ENCODE measurements around the gene CHRNA9. TPM values are rescaled to one million over a fixed set of nuclear protein-coding genes. Genes with fewer than 3 reads are reported as not detected.
"Not testable (repeated sequence)": the region's sequence is repeated elsewhere in the genome, so short reads cannot be mapped to it uniquely, and the experiment has no call there.

The CHRNA9 gene, protein sequence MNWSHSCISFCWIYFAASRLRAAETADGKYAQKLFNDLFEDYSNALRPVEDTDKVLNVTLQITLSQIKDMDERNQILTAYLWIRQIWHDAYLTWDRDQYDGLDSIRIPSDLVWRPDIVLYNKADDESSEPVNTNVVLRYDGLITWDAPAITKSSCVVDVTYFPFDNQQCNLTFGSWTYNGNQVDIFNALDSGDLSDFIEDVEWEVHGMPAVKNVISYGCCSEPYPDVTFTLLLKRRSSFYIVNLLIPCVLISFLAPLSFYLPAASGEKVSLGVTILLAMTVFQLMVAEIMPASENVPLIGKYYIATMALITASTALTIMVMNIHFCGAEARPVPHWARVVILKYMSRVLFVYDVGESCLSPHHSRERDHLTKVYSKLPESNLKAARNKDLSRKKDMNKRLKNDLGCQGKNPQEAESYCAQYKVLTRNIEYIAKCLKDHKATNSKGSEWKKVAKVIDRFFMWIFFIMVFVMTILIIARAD
- under 1 TPM in 1 of 2 experiments, not detected in 1; 0.11 TPM for total RNA-seq
- polyA plus RNA-seq, result 0.14 TPM

DNA sequence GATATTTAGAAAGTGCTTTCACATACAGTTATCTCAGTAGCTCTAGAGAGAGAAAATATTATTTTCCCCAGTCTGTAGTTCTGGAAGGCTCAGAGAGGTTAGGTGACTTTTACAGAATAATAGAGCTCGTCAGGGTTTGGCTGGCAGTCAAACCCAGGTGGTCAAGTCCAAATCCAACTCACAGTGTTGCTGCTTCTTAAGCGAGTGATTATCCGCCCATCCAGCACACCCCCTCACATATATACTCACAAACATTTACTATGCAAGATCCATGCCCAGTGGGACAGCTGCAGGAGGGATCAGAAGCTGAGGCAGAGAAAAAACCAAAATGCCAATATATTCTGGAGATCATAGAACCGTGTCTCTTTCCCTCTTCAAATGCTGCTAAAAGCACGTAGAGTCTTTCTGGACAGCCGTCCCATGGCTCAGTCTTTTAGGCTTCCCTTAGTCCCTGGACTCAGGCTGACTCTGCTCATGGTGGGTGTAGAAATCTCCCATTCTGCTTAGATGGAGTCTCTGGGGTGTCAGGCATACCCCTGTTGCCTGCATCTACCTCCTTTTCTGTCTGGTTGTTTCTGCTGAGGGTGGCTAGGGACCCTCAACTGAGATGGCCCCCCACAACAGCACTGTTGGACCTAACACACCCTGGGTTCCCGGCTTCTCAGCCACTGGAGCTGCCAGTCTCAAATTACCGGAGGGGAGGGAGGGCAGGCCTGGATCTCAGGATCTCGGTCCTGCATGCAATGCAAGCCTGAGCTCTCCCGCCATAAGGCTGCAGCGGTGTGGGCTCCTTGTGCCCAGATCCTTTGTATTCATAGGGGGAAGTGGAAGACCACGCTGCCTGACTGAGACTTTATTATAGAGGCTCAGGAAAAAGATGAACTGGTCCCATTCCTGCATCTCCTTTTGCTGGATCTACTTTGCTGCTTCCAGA, at the start of gene CHRNA9:
CHRNA9 (plus strand) TSS at position 743 of the 934 bp plus-strand sequence; CDS start at position 878, 135 bp downstream.
- no peak within 1 kb of the TSS for H3K4me3 ChIP-seq (ENCODE audit: low read length)
- H3K27me3 Mint-ChIP-seq, result peaks cover 2 to 10% of the 10 kb centered on the region in 2 donors
- H3K9me3 ChIP-seq (ENCODE audit: low read length), result no peaks in the 10 kb centered on the region
- CTCF ChIA-PET, result interaction anchor here (1.7 kb wide), 2 partner anchors 9 to 13 kb away, joined by 3 to 4 read pairs; no protein-coding TSS in a partner anchor
- H3K9me3 Mint-ChIP-seq, result no peaks in the 10 kb centered on the region
- H3K27ac ChIP-seq (ENCODE audit: low read depth, low read length), result no peak within 1 kb of the TSS
- no peaks in the 10 kb centered on the region for H3K27me3 ChIP-seq (ENCODE audit: insufficient read depth, low read length, poor library complexity, severe bottlenecking)
- H3K27ac Mint-ChIP-seq, result no peak within 1 kb of the TSS
- DNase-seq, result no peak
- H3K36me3 Mint-ChIP-seq, result no peaks in the 10 kb centered on the region
- no peak within 1 kb of the TSS for H3K4me3 Mint-ChIP-seq
- H3K36me3 ChIP-seq (ENCODE audit: insufficient read depth, low read length), result no peaks in the 10 kb centered on the region
- POLR2A ChIA-PET, result no interaction called here
- no peaks in the 10 kb centered on the region for H3K4me1 Mint-ChIP-seq
- no peaks in the 10 kb centered on the region for H3K4me1 ChIP-seq (ENCODE audit: insufficient read depth, low read length)

DNA sequence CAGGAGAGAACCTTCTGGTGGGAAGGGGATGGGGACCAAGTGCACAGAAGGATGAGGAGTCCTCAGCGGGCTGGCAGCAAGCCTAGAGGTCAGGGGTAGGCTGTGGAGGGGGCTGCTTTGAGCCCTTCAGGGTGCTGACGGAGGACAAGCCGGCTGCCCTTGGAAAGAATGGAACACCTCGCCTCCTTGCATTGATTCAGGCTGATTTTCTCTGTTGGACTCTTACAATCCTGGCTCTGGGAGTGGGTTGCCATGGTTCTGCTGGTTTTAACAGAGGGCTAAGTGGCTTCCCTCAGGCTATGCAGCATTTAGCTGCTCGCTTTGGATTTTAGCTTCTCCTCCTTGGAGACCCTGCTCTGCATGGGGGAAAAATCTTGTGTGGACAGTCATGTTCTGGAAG, 49.4 kb upstream of the CHRNA9 start:
- Histone ChIP-seq H3K27me3 (ENCODE audit: insufficient read depth, low read length, poor library complexity, severe bottlenecking) (no peaks in the 10 kb centered on the region), H3K27ac (ENCODE audit: low read depth, low read length) (no peak overlapping the region), H3K4me1 (ENCODE audit: insufficient read depth, low read length) (peaks cover 71% of the 10 kb centered on the region), H3K9me3 (ENCODE audit: low read length) (no peaks in the 10 kb centered on the region), H3K4me3 (ENCODE audit: low read length) (no peak overlapping the region), H3K36me3 (ENCODE audit: insufficient read depth, low read length) (no peaks in the 10 kb centered on the region)
- CTCF ChIA-PET, result interaction anchor here (1.0 to 8.5 kb wide), 4 partner anchors 10 to 31 kb away, joined by 4 to 111 read pairs (median 14); no protein-coding TSS in a partner anchor
- peaks cover 59 to 84% (median 68%) of the 10 kb centered on the region in 3 donors for H3K4me1 Mint-ChIP-seq
- H3K27me3 Mint-ChIP-seq, result no peaks in the 10 kb centered on the region
- no peak for DNase-seq
- peaks cover 0 to 6% (median 0%) of the 10 kb centered on the region in 5 donors for H3K9me3 Mint-ChIP-seq
- POLR2A ChIA-PET, result interaction anchor here (1.1 to 1.7 kb wide), 2 partner anchors 22 to 55 kb away, joined by 4 to 6 read pairs; no protein-coding TSS in a partner anchor
- peak overlapping the region in 7 of 8 donors; percentile 58 to 95 (median 78) for H3K27ac Mint-ChIP-seq
- peaks cover 0 to 3% (median 3%) of the 10 kb centered on the region in 3 donors for H3K36me3 Mint-ChIP-seq
- no peak overlapping the region for H3K4me3 Mint-ChIP-seq

GRCh38 chr4:40288566-40288965, 46.6 kb upstream of the CHRNA9 start:
- Mint-ChIP-seq H3K27me3 (no peaks in the 10 kb centered on the region), H3K36me3 (peaks cover 0 to 3% (median 3%) of the 10 kb centered on the region in 3 donors), H3K9me3 (no peaks in the 10 kb centered on the region), H3K4me3 (peak overlapping the region in 1 of 7 donors; percentile 6), H3K4me1 (peaks cover 46 to 70% (median 54%) of the 10 kb centered on the region in 3 donors), H3K27ac (peak overlapping the region in 5 of 8 donors; percentile 62 to 92 (median 70))
- H3K4me3 ChIP-seq (ENCODE audit: low read length), result no peak overlapping the region
- no peaks in the 10 kb centered on the region for H3K36me3 ChIP-seq (ENCODE audit: insufficient read depth, low read length)
- ChIA-PET POLR2A (no interaction called here), CTCF (interaction anchor here (1.7 to 2.3 kb wide), 3 partner anchors 19 to 41 kb away, joined by 3 to 11 read pairs (median 10); no protein-coding TSS in a partner anchor)
- no peak overlapping the region for H3K27ac ChIP-seq (ENCODE audit: low read depth, low read length)
- no peaks in the 10 kb centered on the region for H3K27me3 ChIP-seq (ENCODE audit: insufficient read depth, low read length, poor library complexity, severe bottlenecking)
- DNase-seq, result no peak
- H3K4me1 ChIP-seq (ENCODE audit: insufficient read depth, low read length), result peaks cover 52% of the 10 kb centered on the region
- no peaks in the 10 kb centered on the region for H3K9me3 ChIP-seq (ENCODE audit: low read length)

DNA sequence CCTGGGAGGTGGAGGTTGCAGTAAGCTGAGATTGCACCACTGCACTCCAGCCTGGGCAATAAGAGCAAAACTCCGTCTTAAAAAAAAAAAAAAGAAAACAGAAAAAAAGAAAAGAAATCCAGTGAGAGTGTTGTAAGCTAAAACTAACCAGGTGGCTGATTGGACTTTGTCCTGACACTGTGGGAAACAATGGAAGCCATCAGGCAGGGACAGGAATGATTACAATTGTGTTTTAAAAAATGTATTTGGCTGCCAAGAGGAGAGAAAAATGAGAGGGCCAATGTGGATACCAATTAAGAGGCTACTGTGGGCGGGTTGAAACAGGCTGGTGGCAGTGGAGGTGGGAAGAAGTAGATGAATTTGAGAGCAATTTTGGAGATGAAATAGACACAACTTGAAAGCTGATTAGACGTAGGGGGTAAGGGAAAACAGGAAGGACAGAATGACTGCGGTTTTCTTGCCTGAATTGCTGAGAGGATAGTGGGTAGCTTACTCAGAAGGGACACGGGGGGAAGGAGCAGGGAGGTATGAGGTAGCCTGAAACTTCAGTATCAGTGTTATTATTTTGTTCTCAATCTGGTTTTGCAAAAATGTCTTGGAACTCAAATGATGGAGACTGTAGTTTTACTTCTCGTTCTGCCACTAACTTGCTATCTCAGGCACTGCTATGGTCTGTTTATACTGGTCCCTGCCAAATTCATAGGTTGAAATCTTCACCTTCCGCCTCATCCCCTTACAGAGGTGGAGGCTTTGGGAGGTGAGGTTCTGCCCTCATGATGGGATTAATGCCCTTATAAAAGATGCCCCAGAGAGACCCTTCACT, 45.6 kb upstream of the CHRNA9 start:
- POLR2A ChIA-PET, result interaction anchor here (0.6 kb wide), 2 partner anchors 15 to 229 kb away, joined by 4 to 5 read pairs; no protein-coding TSS in a partner anchor
- peaks cover 35 to 60% (median 44%) of the 10 kb centered on the region in 3 donors for H3K4me1 Mint-ChIP-seq
- CTCF ChIA-PET, result interaction anchor here (0.8 to 2.3 kb wide), 11 partner anchors 9 to 58 kb away, joined by 3 to 11 read pairs (median 3); no protein-coding TSS in a partner anchor
- Histone ChIP-seq H3K4me3 (ENCODE audit: low read length) (peak overlapping the region; percentile 22), H3K9me3 (ENCODE audit: low read length) (peaks cover 5% of the 10 kb centered on the region), H3K4me1 (ENCODE audit: insufficient read depth, low read length) (peaks cover 42% of the 10 kb centered on the region), H3K27ac (ENCODE audit: low read depth, low read length) (no peak overlapping the region), H3K36me3 (ENCODE audit: insufficient read depth, low read length) (no peaks in the 10 kb centered on the region), H3K27me3 (ENCODE audit: insufficient read depth, low read length, poor library complexity, severe bottlenecking) (no peaks in the 10 kb centered on the region)
- H3K27ac Mint-ChIP-seq, result peak overlapping the region; percentile 57 to 95 (median 90)
- peak in 1 of 5 donors; percentile 75 for DNase-seq
- H3K9me3 Mint-ChIP-seq, result no peaks in the 10 kb centered on the region
- no peaks in the 10 kb centered on the region for H3K27me3 Mint-ChIP-seq
- peaks cover 0 to 3% (median 2%) of the 10 kb centered on the region in 3 donors for H3K36me3 Mint-ChIP-seq
- H3K4me3 Mint-ChIP-seq, result peak overlapping the region in 6 of 7 donors; percentile 2 to 69 (median 52)

DNA sequence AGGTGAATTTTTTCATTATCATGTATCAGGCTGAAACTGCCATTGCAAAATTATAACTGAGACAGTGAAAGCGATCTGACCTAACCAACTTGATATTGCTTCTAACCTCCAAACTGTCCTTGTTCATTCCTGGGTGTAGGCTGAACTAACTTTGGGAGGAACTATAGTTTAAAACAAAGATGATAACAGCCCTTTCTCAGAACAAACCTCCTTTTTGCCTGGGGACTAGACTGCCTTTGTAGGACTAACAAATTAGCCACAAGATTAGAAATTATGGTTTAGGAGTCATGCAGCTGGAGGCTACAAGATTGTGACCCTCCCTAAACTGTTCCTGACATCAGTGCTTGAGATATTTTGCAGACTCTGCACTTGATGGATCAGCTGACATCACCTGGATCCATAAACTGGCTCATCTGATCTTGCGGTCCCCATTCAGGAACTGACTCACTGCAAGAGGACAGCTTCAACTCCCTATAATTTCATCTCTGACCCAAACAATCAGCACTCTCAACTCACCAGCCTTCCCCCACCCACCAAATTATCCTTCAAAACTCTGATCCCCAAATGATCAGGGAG, 44.4 kb upstream of the CHRNA9 start:
- H3K27me3 Mint-ChIP-seq; H3K27me3 ChIP-seq (ENCODE audit: insufficient read depth, low read length, poor library complexity, severe bottlenecking); H3K9me3 Mint-ChIP-seq; H3K36me3 ChIP-seq (ENCODE audit: insufficient read depth, low read length); H3K27ac ChIP-seq (ENCODE audit: low read depth, low read length); DNase-seq; H3K36me3 Mint-ChIP-seq; H3K4me3 ChIP-seq (ENCODE audit: low read length): not testable (repeated sequence)
- Mint-ChIP-seq H3K4me3 (peak overlapping the region in 1 of 7 donors; percentile 6), H3K4me1 (peaks cover 32 to 52% (median 37%) of the 10 kb centered on the region in 3 donors), H3K27ac (peak overlapping the region in 6 of 8 donors; percentile 50 to 92 (median 76))
- peaks cover 38% of the 10 kb centered on the region for H3K4me1 ChIP-seq (ENCODE audit: insufficient read depth, low read length)
- H3K9me3 ChIP-seq (ENCODE audit: low read length), result peaks cover 14% of the 10 kb centered on the region
- ChIA-PET CTCF (interaction anchor here (1.1 to 2.3 kb wide), 10 partner anchors 10 to 59 kb away, joined by 3 to 11 read pairs (median 4); no protein-coding TSS in a partner anchor), POLR2A (interaction anchor here (0.6 kb wide), 1 partner anchor 16 kb away, joined by 4 read pairs; no protein-coding TSS in a partner anchor)

DNA sequence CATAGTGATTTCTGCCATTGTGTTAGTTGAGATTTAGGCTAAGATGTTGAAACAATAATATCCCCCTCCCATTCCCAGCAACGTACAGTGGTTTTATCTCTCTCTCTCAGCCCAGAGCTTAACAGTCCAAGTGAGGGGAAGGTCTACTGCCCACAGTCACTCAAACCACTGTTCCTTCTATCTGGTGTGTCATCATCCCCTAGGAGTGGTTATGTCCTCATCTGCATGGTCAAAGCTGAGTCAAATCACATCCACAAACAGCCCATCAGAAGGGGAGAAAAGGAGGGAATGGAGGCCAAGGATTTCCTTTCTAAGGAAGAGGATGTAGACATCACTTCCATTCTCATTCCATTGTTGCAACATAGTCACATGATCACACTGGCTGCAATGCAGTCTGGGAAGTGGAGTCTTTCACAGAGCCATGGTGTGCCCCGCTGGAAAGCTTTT, 42.8 kb upstream of the CHRNA9 start:
- DNase-seq, result no peak
- Mint-ChIP-seq H3K27ac (peak overlapping the region in 3 of 8 donors; percentile 3 to 37 (median 18)), H3K4me3 (no peak overlapping the region), H3K27me3 (no peaks in the 10 kb centered on the region), H3K4me1 (peaks cover 32 to 50% (median 39%) of the 10 kb centered on the region in 3 donors), H3K9me3 (no peaks in the 10 kb centered on the region), H3K36me3 (peaks cover 0 to 3% (median 0%) of the 10 kb centered on the region in 3 donors)
- H3K27me3 ChIP-seq (ENCODE audit: insufficient read depth, low read length, poor library complexity, severe bottlenecking), result no peaks in the 10 kb centered on the region
- peaks cover 14% of the 10 kb centered on the region for H3K9me3 ChIP-seq (ENCODE audit: low read length)
- ChIA-PET CTCF (interaction anchor here (0.9 to 1.4 kb wide), 5 partner anchors 8 to 100 kb away, joined by 3 to 5 read pairs (median 3); no protein-coding TSS in a partner anchor), POLR2A (interaction anchor here (1.0 kb wide), 1 partner anchor 9 kb away, joined by 3 read pairs; no protein-coding TSS in a partner anchor)
- H3K4me3 ChIP-seq (ENCODE audit: low read length), result no peak overlapping the region
- peaks cover 43% of the 10 kb centered on the region for H3K4me1 ChIP-seq (ENCODE audit: insufficient read depth, low read length)
- H3K27ac ChIP-seq (ENCODE audit: low read depth, low read length), result no peak overlapping the region
- H3K36me3 ChIP-seq (ENCODE audit: insufficient read depth, low read length), result no peaks in the 10 kb centered on the region

All from CD8-positive, alpha-beta memory T cell (primary cell).